ENCODE measurements around the gene MALRD1.

DNA sequence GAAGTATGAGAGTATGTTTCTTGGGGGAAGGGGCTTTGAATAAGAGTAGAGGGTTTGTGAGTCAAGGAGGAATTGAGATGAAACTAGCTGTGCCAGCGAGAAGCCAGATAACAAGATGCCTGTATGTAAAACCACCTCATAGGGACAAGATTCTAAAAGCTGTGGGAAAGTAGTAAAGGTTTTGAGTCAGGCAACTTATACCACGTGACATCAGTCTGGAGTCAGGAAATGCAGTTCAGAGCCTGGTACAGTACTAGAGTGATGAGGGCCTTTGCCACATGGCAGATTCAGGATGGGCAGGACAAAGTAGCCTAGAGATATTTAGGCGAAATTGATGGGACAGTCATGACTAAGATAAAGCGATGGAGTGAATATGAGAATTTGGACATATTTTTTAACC is 627.5 kb downstream of the MALRD1 start:
- TF ChIP-seq POLR2AphosphoS5 (IDR thresholded peaks at IDR 0.05) (no peak), EP300 (IDR thresholded peaks at IDR 0.05) (no peak)
- TF ChIP-seq, protein P1, sequence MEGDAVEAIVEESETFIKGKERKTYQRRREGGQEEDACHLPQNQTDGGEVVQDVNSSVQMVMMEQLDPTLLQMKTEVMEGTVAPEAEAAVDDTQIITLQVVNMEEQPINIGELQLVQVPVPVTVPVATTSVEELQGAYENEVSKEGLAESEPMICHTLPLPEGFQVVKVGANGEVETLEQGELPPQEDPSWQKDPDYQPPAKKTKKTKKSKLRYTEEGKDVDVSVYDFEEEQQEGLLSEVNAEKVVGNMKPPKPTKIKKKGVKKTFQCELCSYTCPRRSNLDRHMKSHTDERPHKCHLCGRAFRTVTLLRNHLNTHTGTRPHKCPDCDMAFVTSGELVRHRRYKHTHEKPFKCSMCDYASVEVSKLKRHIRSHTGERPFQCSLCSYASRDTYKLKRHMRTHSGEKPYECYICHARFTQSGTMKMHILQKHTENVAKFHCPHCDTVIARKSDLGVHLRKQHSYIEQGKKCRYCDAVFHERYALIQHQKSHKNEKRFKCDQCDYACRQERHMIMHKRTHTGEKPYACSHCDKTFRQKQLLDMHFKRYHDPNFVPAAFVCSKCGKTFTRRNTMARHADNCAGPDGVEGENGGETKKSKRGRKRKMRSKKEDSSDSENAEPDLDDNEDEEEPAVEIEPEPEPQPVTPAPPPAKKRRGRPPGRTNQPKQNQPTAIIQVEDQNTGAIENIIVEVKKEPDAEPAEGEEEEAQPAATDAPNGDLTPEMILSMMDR (IDR thresholded peaks at IDR 0.05), result no peak
